MM.1S (cell line): Measurements from ENCODE around the gene FAM81A.

Source experiments
- DNase-seq: peaks from one replicate; pipeline ENCODE4 v3.0.0-alpha.2; 2015
- H2AFZ ChIP-seq: fragments of 300-600 bp; sonication (generic); 2 replicates; pipeline ENCODE4 v1.6.0; 2016; ENCODE audit warnings: antibody characterized with exemption, low read length
- H3F3A ChIP-seq: fragments of 300-600 bp; sonication (generic); 2 replicates; pipeline ENCODE4 v1.6.1; 2016; ENCODE audit warnings: mild to moderate bottlenecking, antibody characterized with exemption, low read length, moderate library complexity, mixed read lengths; ENCODE audit not compliant: insufficient read depth
- H3K27ac ChIP-seq: fragments of 300-600 bp; sonication (generic); 2 replicates; pipeline ENCODE4 v1.5.1; 2016; ENCODE audit warnings: mild to moderate bottlenecking, low read length
- H3K27me3 ChIP-seq: fragments of 300-600 bp; sonication (generic); replicated peaks from 2 replicates; pipeline ENCODE4 v1.6.0; 2016; ENCODE audit warnings: low read length; ENCODE audit not compliant: insufficient read depth
- H3K36me3 ChIP-seq: fragments of 300-600 bp; sonication (generic); replicated peaks from 2 replicates; pipeline ENCODE4 v1.6.1; 2016; ENCODE audit warnings: mild to moderate bottlenecking, low read length, mixed read lengths; ENCODE audit not compliant: insufficient read depth
- H3K4me1 ChIP-seq: fragments of 300-600 bp; sonication (generic); 2 replicates; pipeline ENCODE4 v1.6.1; 2016; ENCODE audit warnings: low read length, mixed read lengths
- H3K4me2 ChIP-seq: fragments of 300-600 bp; sonication (generic); 2 replicates; pipeline ENCODE4 v1.6.0; 2016; ENCODE audit warnings: low read depth, low read length
- H3K4me3 ChIP-seq: fragments of 300-600 bp; sonication (generic); 2 replicates; pipeline ENCODE4 v1.5.1; 2016; ENCODE audit warnings: low read length, mixed read lengths
- H3K79me2 ChIP-seq: fragments of 300-600 bp; sonication (generic); 2 replicates; pipeline ENCODE4 v1.6.1; 2016; ENCODE audit warnings: mixed run types, low read length, mixed read lengths
- H3K9ac ChIP-seq: fragments of 300-600 bp; sonication (generic); 2 replicates; pipeline ENCODE4 v1.6.1; 2016; ENCODE audit warnings: low read length, mixed read lengths
- H3K9me2 ChIP-seq: fragments of 300-600 bp; sonication (generic); replicated peaks from 2 replicates; pipeline ENCODE4 v1.6.1; 2016; ENCODE audit warnings: mild to moderate bottlenecking, low read length, mixed read lengths; ENCODE audit not compliant: insufficient read depth
- H3K9me3 ChIP-seq: fragments of 300-600 bp; sonication (generic); replicated peaks from 2 replicates; pipeline ENCODE4 v1.6.1; 2016; ENCODE audit warnings: mild to moderate bottlenecking, low read length, mixed read lengths; ENCODE audit not compliant: insufficient read depth
- H4K20me1 ChIP-seq: fragments of 300-600 bp; sonication (generic); 2 replicates; pipeline ENCODE4 v1.6.1; 2016; ENCODE audit warnings: mild to moderate bottlenecking, low read length, moderate library complexity, mixed read lengths; ENCODE audit not compliant: insufficient read depth
- CTCF ChIP-seq: fragments of 300-600 bp; sonication (generic); IDR thresholded peaks from 2 replicates; pipeline ENCODE4 v1.5.1; 2016; ENCODE audit warnings: antibody characterized with exemption, low read length, mixed read lengths
- EZH2 ChIP-seq: fragments of 300-600 bp; sonication (generic); optimal IDR thresholded peaks from 2 replicates; pipeline ENCODE3; 2017; ENCODE audit warnings: low read depth, mild to moderate bottlenecking, antibody characterized with exemption, low read length, mixed read lengths
- EZH2phosphoT487 ChIP-seq: fragments of 300-600 bp; sonication (generic); IDR thresholded peaks from 2 replicates; pipeline ENCODE4 v1.6.1; 2018; ENCODE audit warnings: antibody characterized with exemption, low read length

FAM81A gene

DNA sequence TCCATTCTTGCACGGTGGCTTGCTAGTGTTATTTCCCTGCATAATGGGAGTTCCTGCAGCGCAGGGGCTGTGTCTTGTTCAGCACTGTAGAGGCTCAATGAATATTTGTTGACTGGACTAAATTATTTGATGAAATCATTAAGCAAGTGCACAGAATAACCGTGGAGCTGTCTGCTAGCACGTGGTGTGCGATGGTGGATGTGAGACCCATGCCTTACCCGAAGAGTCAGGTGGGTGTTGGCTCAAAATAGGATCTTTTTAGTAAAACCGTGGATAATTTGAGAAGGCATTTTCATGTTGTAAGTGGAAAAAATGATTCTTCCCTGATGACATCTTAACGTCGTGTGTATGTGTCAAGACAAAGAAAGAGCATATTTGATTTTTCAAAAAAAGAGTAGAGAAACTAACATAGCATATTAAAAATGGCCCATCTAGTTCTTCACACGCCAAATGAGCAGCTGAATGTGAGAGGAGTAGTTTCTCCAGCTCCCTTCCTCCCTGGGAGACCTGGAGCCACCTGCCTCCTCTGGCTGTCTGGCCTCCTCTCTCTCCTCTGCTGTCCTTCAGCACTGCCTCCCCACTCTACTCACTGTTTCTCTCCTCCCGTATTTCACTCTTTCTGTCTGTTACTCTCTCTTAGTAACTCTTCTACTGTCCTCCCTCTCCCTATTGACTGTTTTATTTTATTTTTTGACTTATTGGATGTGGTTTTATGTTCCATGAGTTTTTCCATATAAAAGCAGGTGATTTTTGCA, 6.3 kb downstream of the FAM81A start:
- Histone ChIP-seq H3F3A (no peaks in the 10 kb centered on the region), H3K4me2 (no peak overlapping the region), H2AFZ (no peak overlapping the region), H3K4me3 (no peak overlapping the region), H3K79me2 (no peaks in the 10 kb centered on the region), H3K9ac (no peak overlapping the region), H3K4me1 (0 out of 2 replicates have a peak, but pooled peaks cover 4% of the 10 kb centered on the region), H4K20me1 (no peaks in the 10 kb centered on the region), H3K9me3 (no peaks in the 10 kb centered on the region), H3K27ac (no peak overlapping the region), H3K27me3 (no peaks in the 10 kb centered on the region), H3K36me3 (no peaks in the 10 kb centered on the region), H3K9me2 (no peaks in the 10 kb centered on the region)
- no peak for DNase-seq
- TF ChIP-seq EZH2phosphoT487: no peak
- no peak for TF ChIP-seq CTCF
- no peak for TF ChIP-seq EZH2

DNA sequence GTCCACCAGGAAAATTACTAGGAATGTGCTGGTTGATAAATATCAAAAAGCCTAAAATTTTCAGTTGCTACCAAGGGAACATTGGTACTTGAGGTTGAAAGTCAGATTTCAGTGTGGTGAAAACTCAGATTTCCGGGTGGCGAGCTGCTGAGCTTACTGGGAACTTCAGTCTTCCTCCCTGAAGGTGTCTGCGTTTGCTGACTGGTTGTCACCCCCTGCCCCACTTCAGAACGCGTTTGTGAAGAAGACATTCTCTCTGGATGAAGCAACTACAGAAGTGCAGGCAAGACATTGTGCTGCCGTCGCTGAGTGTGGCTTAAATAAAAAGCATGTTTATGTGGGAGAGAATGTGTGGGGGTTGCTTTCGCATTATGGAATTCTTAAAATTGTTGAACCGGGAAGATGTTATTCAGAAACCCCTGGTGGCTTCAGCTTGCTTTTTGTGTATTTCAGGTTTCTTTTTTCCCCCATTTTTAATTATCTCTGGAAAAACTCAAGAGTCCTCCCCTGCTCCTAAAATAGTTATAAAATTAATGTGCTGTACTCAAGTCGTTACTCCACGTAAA, 7.1 kb downstream of the FAM81A start:
- TF ChIP-seq CTCF (no peak), EZH2phosphoT487 (no peak), EZH2 (no peak)

GRCh38 chr15:59446232-59446957, 8.4 kb downstream of the FAM81A start:
- no peak for DNase-seq
- Histone ChIP-seq H3K4me1 (0 out of 2 replicates have a peak, but pooled peaks cover 4% of the 10 kb centered on the region), H3K79me2 (no peaks in the 10 kb centered on the region), H3K27ac (no peak overlapping the region), H3K4me2 (no peak overlapping the region; the same call in 1 of the 2 replicates), H3F3A (no peaks in the 10 kb centered on the region), H4K20me1 (no peaks in the 10 kb centered on the region), H2AFZ (0 out of 2 replicates have a peak overlapping the region, but pooled peaks have one; percentile 25), H3K9ac (no peak overlapping the region), H3K9me2 (no peaks in the 10 kb centered on the region), H3K36me3 (no peaks in the 10 kb centered on the region), H3K9me3 (no peaks in the 10 kb centered on the region), H3K27me3 (no peaks in the 10 kb centered on the region), H3K4me3 (no peak overlapping the region)
- no peak for TF ChIP-seq CTCF
- TF ChIP-seq EZH2phosphoT487: no peak
- TF ChIP-seq EZH2: no peak

More for the DNA sequence above, 7.1 kb downstream of the FAM81A start:
- no peak for DNase-seq
- Histone ChIP-seq H4K20me1 (no peaks in the 10 kb centered on the region), H3K36me3 (no peaks in the 10 kb centered on the region), H3K79me2 (no peaks in the 10 kb centered on the region), H3K9me3 (no peaks in the 10 kb centered on the region), H3K9ac (no peak overlapping the region), H3K9me2 (no peaks in the 10 kb centered on the region), H3K4me2 (no peak overlapping the region), H3F3A (no peaks in the 10 kb centered on the region), H3K27me3 (no peaks in the 10 kb centered on the region), H3K4me1 (0 out of 2 replicates have a peak, but pooled peaks cover 4% of the 10 kb centered on the region), H3K4me3 (no peak overlapping the region), H2AFZ (no peak overlapping the region), H3K27ac (no peak overlapping the region)
